GM12878 (cell line): ENCODE data around the gene C1QTNF12. TPM values are rescaled to one million over a fixed set of nuclear protein-coding genes. Genes with fewer than 3 reads are reported as not detected.

Source experiments
- ATF3 ChIP-seq: IDR thresholded peaks from 2 replicates; pipeline ENCODE4 v1.6.1; 2011; ENCODE audit warnings: low read depth, mild to moderate bottlenecking, low read length, moderate library complexity, borderline replicate concordance; ENCODE audit errors: extremely low read depth
- BCL3 ChIP-seq: IDR thresholded peaks from 2 replicates; pipeline ENCODE4 v1.6.1; 2011; ENCODE audit warnings: borderline replicate concordance, low read depth, mild to moderate bottlenecking, moderate library complexity, low read length; ENCODE audit not compliant: insufficient read depth, poor library complexity, severe bottlenecking
- CBX3 ChIP-seq: fragments of 200-600 bp; sonication (generic); IDR thresholded peaks from 2 replicates; pipeline ENCODE4 v1.6.1; 2016; ENCODE audit warnings: low read depth, borderline replicate concordance
- CBX5 ChIP-seq: sonication (generic); IDR thresholded peaks from 2 replicates; pipeline ENCODE4 v1.6.1; 2016; ENCODE audit warnings: low read depth, moderate library complexity, mild to moderate bottlenecking, inconsistent platforms
- ESRRA ChIP-seq: IDR thresholded peaks from 2 replicates; pipeline ENCODE4 v1.6.1; 2012; ENCODE audit warnings: mild to moderate bottlenecking, low read length, improper control_type of control experiment
- ETV6 ChIP-seq, 2 experiments: fragments of 450-650 bp in 1 of 2; IDR thresholded peaks in 1 of 2; conservative IDR thresholded peaks in 1 of 2; 2 replicates each; pipeline ENCODE4 v1.6.1; 2014; ENCODE audit warnings: antibody characterized with exemption in 1 of 2, borderline replicate concordance in 1 of 2, low read depth in 1 of 2, mild to moderate bottlenecking in 1 of 2, moderate library complexity in 1 of 2
- FOXK2 ChIP-seq: fragments of 450-650 bp; IDR thresholded peaks from 2 replicates; pipeline ENCODE4 v1.6.1; 2017; ENCODE audit warnings: mild to moderate bottlenecking, moderate library complexity
- FOXM1 ChIP-seq: IDR thresholded peaks from 2 replicates; pipeline ENCODE4 v1.6.1; 2012; ENCODE audit warnings: low read depth, mild to moderate bottlenecking, inconsistent platforms, low read length, moderate library complexity
- GATAD2B ChIP-seq: fragments of 450-650 bp; conservative IDR thresholded peaks from 2 replicates; pipeline ENCODE4 v1.6.1; 2017; ENCODE audit warnings: low read depth, mild to moderate bottlenecking, moderate library complexity
- HDAC2 ChIP-seq: fragments of 200-600 bp; sonication (generic); IDR thresholded peaks from 2 replicates; pipeline ENCODE4 v1.6.1; 2017
- JUND ChIP-seq: IDR thresholded peaks from 2 replicates; pipeline ENCODE4 v1.6.1; 2012; ENCODE audit warnings: low read depth, mild to moderate bottlenecking, low read length, improper control_type of control experiment, moderate library complexity
- KAT2A ChIP-seq: conservative IDR thresholded peaks from 2 replicates; pipeline ENCODE4 v1.6.1; 2011; ENCODE audit warnings: low read depth, low read length; ENCODE audit not compliant: control insufficient read depth
- KLF5 ChIP-seq: fragments of 450-650 bp; IDR thresholded peaks from 2 replicates; pipeline ENCODE4 v1.6.1; 2014; ENCODE audit warnings: mild to moderate bottlenecking; ENCODE audit not compliant: partially characterized antibody
- MEF2B ChIP-seq: fragments of 450-650 bp; IDR thresholded peaks from 2 replicates; pipeline ENCODE4 v1.6.1; 2018; ENCODE audit warnings: mild to moderate bottlenecking, moderate library complexity; ENCODE audit not compliant: partially characterized antibody, poor library complexity, severe bottlenecking
- MLLT1 ChIP-seq: fragments of 450-650 bp; IDR thresholded peaks from 2 replicates; pipeline ENCODE4 v1.6.1; 2016; ENCODE audit warnings: mild to moderate bottlenecking
- MTA2 ChIP-seq: fragments of 450-650 bp; IDR thresholded peaks from 2 replicates; pipeline ENCODE4 v1.6.1; 2016; ENCODE audit warnings: low read depth, mild to moderate bottlenecking, moderate library complexity
- NR2C2 ChIP-seq: IDR thresholded peaks from 2 replicates; pipeline ENCODE4 v1.6.1; 2011; ENCODE audit warnings: borderline replicate concordance, low read depth; ENCODE audit not compliant: control insufficient read depth, insufficient read length
- PAX8 ChIP-seq: fragments of 450-650 bp; IDR thresholded peaks from 2 replicates; pipeline ENCODE4 v1.6.1; 2017; ENCODE audit warnings: mild to moderate bottlenecking, moderate library complexity
- POLR2A ChIP-seq: IDR thresholded peaks from 2 replicates; pipeline ENCODE4 v1.6.1; 2011; ENCODE audit warnings: low read depth, mild to moderate bottlenecking, low read length
- SIX5 ChIP-seq: IDR thresholded peaks from 2 replicates; pipeline ENCODE4 v1.6.1; 2011; ENCODE audit warnings: mild to moderate bottlenecking, low read depth, low read length, moderate library complexity; ENCODE audit not compliant: severe bottlenecking
- SKIL ChIP-seq: fragments of 450-650 bp; IDR thresholded peaks from 2 replicates; pipeline ENCODE4 v1.6.1; 2017; ENCODE audit warnings: mild to moderate bottlenecking, low read depth, inconsistent platforms; ENCODE audit not compliant: poor library complexity, severe bottlenecking
- TAF1 ChIP-seq: IDR thresholded peaks from 2 replicates; pipeline ENCODE4 v1.6.1; 2011; ENCODE audit warnings: mild to moderate bottlenecking, low read depth, low read length, borderline replicate concordance
- ZNF207 ChIP-seq: fragments of 450-650 bp; IDR thresholded peaks from 2 replicates; pipeline ENCODE4 v1.6.1; 2014; ENCODE audit warnings: antibody characterized with exemption, mild to moderate bottlenecking, borderline replicate concordance
- ZNF384 ChIP-seq: IDR thresholded peaks from 2 replicates; pipeline ENCODE4 v1.6.1; 2012; ENCODE audit warnings: low read depth, mild to moderate bottlenecking, low read length, improper control_type of control experiment, borderline replicate concordance
- polyA plus RNA-seq, 11 experiments: library from polyadenylated mRNA; depleted of rRNA in 4 of 11; unstranded in 6 of 11; stranded (reverse) in 5 of 11; fragments of >200 nt; fragmentation: Nextera tagmentation in 4 of 11; fragmentation: Illumina TruSeq in 1 of 11; extraction: Ambion mirVana in 4 of 11; extraction: Trizol in 1 of 11; gene quantifications; 1 replicate in 1 of 11; 2 replicates in 10 of 11; pipeline versions ENCODE4 v1.2.1 to v1.2.3, GENCODE V29; 2011 to 2016; ENCODE audit warnings: inconsistent platforms in 2 of 11, missing spikeins in 2 of 11, low read depth in 1 of 11
- total RNA-seq, 4 experiments: library from RNA; depleted of rRNA in 3 of 4; stranded (reverse); fragments of >200 nt in 3 of 4; fragmentation: Illumina TruSeq in 1 of 4; extraction: Trizol in 1 of 4; gene quantifications; 2 replicates each; pipeline versions ENCODE4 v1.2.1 to v1.2.3, GENCODE V29; 2013 to 2021

C1QTNF12 gene
- total and polyA plus RNA-seq, 10 of the 15 experiments (the other 5 are each of a cell fraction or from before 2014, with no cell fraction given): 0.17 to 1.0 (median 0.31) TPM; not detected in 5

- TF ChIP-seq BCL3 (no peak), HDAC2 (no peak), MTA2 (peak; percentile 51), FOXK2 (no peak), SKIL (no peak), CBX3 (no peak), KLF5 (no peak), ZNF207 (no peak), CBX5 (no peak), ETV6 (conservative IDR thresholded peaks at IDR 0.05 in 1 of 2, IDR thresholded peaks at IDR 0.05 in 1 of 2; ENCODE audit: borderline replicate concordance in 1 of 2, low read depth in 1 of 2) (no peak), SIX5 (no peak), JUND (no peak), POLR2A (no peak), TAF1 (no peak), MLLT1 (0 out of 2 replicates have a peak, but pooled peaks have one; percentile 34), GATAD2B (peak; percentile 41; the same call in 1 of the 2 replicates), ZNF384 (no peak), MEF2B (peak; percentile 80), ATF3 (no peak), FOXM1 (no peak), KAT2A (no peak), ESRRA (no peak), NR2C2 (no peak), PAX8 (no peak)
Observed at GRCh38 chr1:1206376-1206965, 40.1 kb downstream of the C1QTNF12 start, which contains the start of gene TNFRSF18 (continued).
